NOMO-1 treated with DMSO at 0.1 percent for 48 hours (cell line): Measurements from ENCODE around the gene SIRPG.
A peak's percentile ranks its signal among the peaks of the same experiment; 100 is the strongest.
"Not testable (repeated sequence)": the region's sequence is repeated elsewhere in the genome, so short reads cannot be mapped to it uniquely, and the experiment has no call there.

Source experiments
- DNase-seq: peaks from one replicate; lab custom pipeline; 2025; ENCODE audit not compliant: unreplicated experiment; lab: John Stamatoyannopoulos, UW

SIRPG gene

DNA sequence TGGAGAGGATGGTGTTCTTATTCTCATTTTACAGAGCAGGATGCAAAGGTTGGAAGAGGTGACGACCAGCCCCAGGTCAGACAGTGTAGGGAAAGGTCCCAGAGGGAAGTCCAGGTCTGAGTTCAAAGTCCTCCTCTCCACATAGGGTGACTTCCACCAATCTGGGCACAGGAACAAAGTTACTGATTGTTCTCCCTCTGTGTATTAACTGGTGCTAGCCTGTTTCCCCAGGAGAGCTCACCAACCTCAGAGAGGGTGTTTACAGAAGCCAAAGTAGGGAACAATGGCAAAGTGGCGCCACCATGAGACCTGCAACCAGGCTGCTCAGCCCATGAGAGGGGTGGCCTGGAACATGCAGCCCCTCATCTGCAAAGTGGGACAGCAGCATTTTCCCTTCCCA, 21.0 kb downstream of the SIRPG start:
- no peak for DNase-seq

DNA sequence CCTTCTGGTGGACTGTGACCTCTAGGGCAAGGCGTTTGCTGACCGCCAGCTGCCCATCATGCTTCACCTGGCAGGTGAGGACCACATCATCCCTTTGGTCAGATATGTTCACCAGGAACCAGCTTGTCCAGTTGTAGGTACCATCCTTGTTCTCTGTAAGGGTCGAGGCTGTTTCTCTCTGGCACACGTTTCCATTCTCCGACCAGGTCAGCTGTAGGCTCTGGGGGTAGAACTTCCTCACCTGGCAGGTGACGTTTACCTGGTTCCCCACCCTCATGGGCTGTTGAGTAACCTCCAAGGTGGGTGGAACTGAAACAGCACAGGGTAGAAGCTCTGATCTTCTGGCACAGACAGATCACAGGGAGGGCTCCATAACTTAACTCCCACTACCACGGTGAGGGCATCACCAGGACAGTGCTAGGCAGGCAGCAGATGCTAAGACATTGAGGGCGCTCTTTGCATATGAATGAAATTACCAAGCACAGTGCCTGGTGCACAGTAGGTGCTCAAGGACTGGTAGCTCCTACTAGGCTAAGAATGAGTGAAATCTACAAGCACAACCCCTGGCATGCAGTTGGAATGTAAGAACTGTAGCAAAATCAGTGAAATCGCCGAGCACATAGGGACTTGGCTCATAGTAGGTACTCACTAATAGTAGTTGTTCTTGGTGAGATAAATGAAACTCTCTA, 22.1 kb downstream of the SIRPG start:
- no peak for DNase-seq

DNA sequence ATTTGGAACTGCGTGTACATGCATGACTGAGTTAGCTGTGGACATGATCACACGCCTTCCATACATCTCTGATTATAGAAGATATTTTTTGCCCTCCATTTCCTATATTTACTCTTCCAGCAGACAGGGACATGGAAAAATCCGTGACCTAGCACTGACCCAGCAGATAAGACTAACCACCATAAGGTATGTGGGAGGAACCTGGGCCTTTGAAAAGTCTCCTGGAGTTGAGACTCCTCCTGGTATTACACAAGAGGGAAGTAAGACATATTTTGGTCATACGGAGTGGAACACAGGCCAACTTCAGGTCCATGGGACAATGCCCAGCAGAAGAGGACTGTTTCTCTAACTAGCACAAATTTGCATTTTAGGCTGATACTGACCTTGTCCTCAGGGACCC, 24.0 kb downstream of the SIRPG start:
- no peak for DNase-seq

DNA sequence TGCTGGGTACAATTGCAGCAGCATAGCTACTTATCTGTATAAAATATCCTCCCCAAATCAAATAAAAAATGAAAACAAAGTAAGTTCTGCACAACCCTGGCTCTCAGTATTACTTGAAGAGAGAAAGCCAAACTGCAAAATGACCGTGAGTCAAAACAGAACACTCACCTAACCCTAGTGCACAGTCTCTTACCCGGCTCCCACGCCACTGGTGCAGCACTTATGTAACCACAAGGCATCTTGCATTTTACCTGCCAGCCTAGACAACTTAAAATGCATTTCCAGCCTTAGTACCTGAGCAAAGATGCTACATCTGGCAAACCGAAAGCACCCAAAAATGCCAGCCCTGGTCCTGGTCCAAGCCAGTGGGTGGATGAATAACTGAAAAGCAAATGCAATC, 25.4 kb downstream of the SIRPG start:
- DNase-seq: no peak

DNA sequence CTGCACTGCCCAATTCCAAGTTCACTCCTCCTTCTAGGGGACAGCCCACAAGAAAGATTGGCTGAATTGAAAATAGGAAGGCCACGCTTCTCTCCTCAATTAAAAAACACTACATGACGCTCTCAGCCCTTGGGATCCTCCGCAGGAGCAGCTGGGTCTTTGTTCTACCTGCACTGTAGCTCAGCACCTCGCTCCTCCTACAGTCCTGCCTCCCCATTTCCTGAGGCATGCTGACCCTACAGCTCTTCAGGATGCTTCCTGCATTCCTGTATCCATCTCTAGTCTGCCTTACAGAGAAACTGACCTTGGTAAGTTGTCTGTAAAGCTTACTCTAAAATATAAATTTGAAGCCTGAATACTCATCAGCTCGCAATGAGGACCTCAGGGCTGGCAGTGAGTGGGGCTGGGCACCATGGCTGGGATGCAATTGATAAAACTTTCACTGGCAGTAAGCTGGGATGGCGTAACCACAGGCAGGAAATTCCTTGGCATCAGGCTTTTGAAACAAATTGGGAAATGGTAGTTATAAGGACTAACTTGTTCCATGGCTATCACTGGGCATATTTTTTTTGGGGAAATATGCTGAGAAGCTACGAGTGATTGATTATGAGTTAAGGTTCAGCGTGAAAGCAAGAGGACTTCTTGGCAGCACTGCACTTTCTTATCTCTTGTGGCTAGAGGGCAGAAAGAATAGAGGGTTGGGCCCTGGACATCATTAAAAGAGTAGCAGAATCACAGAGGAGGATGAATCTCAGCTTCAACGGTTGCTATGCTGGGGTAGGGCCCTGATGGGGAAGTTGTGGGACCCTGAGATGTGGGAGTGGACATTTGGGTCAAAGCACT, 26.0 kb downstream of the SIRPG start:
- no peak for DNase-seq

DNA sequence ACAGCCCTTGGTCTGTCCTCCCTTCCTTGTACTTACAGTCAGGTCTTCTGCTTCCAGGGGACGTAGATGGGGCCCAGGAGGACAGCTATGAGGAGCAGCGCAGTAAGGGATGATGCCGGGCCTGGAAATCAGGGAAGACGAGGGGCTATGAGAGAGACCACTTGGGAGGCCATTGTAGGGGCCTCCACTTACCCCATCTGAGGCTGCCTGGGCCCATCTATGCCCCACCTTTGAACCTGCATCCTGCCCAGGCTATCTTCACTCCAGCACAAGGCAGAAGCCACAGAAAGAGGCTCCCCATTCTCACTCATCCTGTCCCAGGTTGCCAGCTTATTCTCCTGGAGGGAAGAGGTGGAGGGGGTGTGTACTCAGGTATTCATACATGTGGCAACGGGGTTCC, 27.4 kb downstream of the SIRPG start:
- DNase-seq: no peak

DNA sequence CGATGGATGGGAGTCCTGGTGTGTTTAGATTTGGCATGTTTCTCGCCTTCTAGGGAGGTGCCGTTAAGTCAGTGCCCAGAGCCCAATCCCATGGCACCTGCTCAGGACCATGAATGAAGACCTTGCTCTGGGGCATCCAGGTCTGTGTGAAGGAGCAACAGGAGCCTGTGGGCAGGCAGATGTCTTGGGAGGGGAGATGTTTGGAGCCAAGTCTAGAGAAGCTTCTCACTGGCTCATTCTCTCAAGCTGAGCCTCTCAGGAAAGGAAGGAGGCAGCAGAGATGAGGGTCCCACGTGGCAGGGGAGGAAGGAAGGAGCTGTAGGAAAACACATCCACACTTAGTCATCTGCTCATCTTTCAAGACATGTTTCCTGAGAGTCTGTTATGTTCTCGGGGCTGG, 28.3 kb downstream of the SIRPG start:
- no peak for DNase-seq

DNA sequence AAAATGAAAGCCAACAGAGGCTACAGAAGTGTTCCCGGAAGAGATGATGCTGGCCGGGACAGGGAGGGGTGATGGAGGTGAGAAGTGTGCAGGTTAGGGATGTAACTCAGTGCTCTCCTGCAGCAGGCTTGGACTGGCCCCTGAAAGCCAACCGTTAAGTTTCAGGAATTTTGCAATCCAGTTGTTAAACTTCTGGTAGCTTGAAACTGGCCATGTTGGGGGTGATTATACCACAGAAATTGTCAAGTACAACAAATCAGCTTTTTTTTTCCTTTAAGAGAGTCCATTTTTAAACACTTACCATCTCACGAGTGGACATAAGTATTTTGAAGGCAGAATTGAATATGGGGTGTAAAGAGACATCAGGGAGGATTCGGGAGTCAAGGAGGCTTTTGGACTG, 29.0 kb downstream of the SIRPG start:
- no peak for DNase-seq

DNA sequence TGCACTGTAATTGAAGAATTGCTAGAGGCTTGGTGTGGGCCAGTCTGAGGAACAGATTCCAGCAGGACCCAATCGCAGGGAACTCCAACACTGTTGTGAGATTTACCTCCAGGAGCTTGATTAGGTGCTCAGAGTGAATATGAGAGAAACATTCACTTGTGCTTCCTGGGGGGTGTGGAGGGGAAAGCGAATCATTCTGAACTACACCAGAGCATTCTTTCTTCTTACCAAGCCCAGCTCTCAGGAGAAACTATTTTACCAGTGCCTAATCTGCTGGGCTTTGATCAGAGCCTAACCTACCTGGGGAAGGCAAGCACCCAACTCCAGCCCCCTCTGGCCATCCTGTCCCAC, 30.4 kb downstream of the SIRPG start:
- DNase-seq: no peak

DNA sequence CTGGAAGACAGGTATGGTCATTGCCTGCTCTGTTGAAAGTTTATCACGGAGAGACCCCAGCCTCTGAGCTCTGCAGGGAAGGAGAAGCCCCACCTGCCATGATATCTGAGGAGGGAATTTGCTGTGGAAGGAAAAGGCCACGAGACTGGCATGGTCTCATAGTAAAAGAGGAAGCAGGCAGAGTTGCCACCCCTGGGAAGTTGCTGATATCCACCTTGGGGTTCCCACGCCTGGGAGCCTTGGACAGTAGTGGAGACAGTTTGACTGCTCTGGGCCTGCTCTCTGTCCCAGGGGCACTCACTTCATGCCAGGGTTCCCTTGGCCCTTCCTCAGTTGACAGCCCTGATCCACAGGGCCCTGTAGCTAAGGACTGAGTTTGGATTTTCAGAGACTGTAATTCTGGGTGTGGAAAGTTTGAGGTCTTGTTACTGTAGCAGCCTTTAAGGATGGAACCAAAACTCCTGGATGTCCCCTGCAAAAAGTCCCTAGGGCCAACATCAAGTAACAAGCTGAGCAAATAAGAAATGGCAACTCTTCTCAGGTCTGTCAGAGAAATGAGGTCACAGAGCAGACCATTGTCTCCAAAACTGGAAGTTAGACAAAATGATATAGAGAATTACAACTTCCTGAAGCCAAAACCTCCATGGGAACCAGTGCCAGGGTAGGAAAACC, 30.9 kb downstream of the SIRPG start:
- no peak for DNase-seq

DNA sequence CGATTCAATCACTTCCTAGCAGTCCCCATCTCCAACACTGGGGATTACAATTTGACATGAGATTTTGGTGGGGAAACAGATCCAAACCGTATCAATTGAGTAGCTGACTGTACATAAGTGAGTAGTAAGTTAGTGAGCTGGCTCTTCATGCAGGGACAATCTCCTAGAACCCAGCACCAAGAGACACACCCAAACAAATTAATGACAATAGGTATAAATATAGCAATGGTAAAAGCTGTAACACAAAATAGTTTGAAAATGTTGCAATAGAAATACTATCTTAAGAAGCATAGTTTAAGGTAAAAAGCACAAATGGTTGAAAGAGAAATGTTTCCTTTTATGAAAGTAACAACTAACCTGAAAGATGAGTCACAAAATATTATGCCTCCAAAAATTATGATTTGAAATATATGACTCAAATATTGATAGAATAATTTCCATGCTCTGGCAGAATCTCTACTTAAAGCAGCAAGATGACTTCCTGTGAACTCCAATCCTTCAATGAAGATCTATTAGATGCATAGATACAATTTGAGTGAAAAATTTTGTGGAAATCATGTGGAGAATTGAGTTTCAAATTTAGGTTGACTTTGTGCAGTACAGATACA, 32.4 kb downstream of the SIRPG start:
- DNase-seq: no peak

DNA sequence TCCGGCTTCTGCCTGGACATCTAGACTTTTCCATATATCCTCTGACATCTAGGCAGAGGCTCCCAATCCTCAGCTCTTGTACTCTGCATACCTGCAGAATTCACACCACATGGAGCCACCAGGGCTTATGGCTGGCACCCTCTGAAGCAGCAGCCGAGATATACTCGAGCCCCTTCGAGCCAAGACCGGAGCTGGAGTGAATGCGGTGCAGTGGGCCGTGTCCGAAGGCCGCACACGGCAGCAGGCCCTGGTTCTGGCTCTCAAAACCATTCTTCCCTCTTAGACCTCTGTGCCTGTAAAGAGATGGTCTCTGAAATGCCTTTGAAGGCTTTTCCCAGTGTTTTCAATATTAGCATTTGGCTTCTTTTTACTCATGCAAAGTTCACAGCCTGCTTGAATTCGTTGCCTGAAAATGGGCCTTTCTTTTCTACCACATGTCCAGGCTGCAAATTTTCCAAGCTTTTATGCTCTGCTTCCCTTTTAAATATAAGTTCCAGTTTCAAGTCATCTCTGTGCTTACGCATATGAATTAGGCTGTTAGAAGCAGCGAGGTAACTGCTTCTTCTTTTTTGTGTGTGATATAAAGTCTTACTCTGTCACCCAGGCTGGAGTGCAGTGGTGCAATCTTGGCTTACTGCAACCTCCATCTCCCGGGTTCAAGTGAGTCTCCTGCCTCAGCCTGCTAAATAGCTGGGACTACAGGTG, 33.9 kb downstream of the SIRPG start:
- peak; percentile 78 for DNase-seq

DNA sequence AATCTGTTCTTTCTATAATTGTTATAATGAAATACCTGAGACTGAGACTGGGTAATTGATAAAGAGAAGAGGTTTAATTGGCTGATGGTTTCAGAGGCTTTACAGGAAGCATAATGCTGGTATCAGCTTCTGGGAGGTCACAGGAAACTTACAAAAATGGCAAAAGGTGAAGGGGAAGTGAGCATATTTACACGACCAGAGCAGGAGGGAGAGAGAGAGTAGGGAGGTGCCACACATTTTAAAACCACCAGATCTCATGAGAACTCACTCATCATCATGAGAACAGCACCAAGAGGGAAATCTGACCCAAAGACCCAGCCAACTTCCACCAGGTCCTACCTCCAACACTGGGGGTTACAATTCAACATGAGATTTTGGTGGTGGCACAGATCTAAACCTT, 35.1 kb downstream of the SIRPG start:
- peak; percentile 77 for DNase-seq

DNA sequence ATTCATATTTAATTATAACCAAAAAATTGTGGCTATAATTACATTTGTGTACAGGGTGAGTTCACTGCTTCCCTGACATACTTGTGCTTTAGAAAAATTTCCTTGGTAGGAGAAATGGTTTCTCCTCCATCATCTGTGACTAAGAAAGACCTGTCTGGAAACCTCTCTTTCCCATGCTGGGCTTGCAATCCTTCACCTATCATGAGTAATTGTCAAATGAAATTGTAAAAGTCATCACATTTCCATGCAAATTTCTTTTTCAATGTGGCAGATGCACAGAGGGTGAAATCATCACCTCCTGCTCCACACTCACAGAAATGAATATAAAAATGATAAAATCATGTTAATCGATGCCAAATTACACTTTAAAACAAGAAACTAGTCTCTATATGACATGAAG, 36.3 kb downstream of the SIRPG start:
- no peak for DNase-seq

DNA sequence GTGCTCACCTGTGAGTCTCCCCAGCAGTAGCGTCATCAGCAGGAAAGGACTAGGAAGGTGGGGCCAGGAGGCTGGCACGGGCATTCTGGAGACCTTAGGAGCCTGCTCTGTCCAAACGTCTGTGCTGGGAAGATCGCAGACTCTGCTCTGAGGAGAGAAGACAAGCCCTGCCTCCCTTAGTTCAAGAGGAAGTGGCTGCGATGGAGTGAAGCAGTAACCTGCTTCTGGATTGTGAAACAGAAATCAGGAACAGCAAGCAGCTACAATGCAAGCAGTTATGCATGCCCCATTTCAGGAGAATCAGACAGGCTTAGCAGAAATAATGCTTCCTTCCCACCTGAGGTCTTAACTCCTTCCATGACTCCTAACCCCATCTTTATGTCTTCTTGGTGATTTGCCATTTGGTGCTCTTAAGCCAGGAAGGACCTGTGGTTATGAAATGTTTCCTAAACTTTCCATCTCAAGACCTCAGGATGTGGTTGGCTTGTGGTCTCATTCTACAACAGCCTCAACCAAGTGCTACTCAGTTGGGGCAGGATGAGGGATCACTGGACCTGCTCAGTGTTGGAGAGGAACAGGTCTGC, 37.6 kb downstream of the SIRPG start, which contains the start of gene SIRPB1:
Gene SIRPB1 (minus strand): TSS at position 149 of the 584 bp plus-strand sequence. CDS start 65 bp downstream, at position 84.
- peak; percentile 95 for DNase-seq

DNA sequence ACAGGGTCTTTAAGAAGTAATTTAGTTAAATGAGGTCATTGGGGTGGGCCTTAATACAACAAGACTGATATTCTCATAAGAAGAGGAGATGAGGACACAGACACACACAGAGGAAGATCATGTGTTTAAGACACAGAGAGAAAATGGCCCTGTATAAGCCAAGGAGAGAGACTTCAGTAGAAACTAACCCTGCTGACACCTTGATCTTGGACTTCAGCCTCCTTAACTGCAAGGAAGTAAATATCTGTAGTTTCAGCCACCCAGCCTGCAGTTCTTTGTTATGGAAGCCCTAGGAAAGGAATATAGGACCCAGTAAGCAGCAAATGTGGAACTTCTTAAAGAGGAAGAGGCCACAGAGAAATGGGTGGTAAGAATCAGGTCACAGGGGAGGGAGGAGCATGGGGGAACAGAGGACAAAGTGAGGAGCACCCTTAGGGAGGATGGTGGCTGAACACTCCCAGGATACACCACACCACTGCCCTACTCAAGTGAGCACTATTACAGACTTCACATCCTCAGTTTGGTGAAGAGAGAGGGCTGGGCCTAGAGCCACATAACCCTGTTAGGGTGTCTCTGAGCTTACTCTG, 38.5 kb downstream of the SIRPG start:
- DNase-seq: peak; percentile 71

DNA sequence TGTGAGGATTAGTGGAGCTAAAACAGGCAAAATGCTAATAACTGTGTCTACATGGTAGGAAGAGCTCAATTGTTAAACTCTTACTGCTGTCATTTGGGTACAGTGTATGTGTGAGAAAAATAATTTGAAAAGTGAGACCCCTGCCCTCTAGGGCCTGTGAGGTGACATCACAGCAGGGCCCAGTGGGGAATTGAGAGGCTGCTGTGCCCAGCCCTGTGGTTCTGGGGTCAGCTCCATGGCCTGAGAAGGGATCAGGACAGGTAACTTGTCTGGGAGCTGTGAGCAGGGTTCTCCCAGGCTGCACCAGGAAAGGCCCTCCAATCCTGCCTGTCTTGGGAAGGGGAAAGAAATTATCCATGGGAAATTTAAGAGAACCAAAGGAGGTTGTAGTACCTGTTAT, 39.1 kb downstream of the SIRPG start:
- no peak for DNase-seq

DNA sequence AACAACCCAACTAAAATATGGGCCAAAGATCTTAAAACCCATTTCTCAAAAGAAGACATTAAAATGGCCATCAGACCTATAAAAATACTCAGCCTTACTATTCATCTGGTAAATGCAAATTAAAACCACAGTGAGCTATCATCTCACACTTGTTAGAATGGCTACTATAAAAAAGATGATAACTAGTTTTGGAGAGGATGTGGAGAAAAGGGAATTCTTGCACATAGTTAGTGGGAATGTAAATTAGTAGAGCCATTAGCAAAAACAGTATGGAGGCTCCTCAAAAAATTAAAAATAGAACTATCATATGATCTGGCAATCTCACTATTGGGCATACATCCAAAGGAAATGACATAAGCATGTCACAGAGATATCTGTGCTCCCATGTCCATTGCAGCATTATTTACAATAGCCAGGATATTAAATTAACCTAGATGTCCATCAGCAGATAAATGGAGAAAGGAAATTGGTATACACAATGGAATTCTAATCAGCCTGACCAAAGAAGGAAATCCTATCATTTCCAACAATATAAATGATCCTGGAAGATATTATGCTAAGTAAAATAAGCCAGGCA, 40.6 kb downstream of the SIRPG start:
- DNase-seq: peak; percentile 22

DNA sequence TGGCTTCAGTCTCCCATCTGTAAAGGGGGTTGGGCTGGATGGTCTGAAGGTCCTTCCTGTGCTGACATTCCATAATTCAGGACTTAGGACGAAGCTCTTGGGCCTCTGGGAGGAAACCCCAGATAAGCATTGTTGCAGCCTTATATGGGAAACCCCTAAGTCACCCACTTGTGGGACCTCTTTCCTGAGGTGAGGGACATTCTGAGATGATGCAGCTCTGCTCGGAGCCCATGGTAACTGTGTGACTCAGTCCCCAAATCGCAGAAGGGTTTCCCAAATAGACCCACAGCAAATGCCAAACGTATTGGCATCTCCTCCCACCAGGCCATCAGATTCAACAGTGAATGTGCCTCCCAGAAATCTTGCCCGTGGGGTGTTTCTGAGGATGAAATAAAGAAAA, 47.2 kb downstream of the SIRPG start:
- not testable (repeated sequence) for DNase-seq
